Nephron progenitor cell (in vitro differentiated cells): Measurements from ENCODE around the gene DMC1.

Source experiments
- DNase-seq: peaks from one replicate; pipeline ENCODE4 v3.0.0; 2021
- H3K27ac Mint-ChIP-seq: 2 replicates; pipeline ENCODE4 v1.8.0; 2021; ENCODE audit warnings: mild to moderate bottlenecking, moderate library complexity, mixed read lengths
- H3K27me3 Mint-ChIP-seq: 2 replicates; pipeline ENCODE4 v1.8.0; 2021; ENCODE audit warnings: mild to moderate bottlenecking, low read depth, mixed read lengths; ENCODE audit not compliant: poor library complexity
- H3K36me3 Mint-ChIP-seq: 2 replicates; pipeline ENCODE4 v1.8.0; 2021; ENCODE audit warnings: low read depth, mixed read lengths
- H3K4me1 Mint-ChIP-seq: 2 replicates; pipeline ENCODE4 v1.8.0; 2021; ENCODE audit warnings: mixed read lengths
- H3K4me3 Mint-ChIP-seq: 2 replicates; pipeline ENCODE4 v1.8.0; 2021; ENCODE audit warnings: mild to moderate bottlenecking, moderate library complexity, mixed read lengths
- H3K9me3 Mint-ChIP-seq: 2 replicates; pipeline ENCODE4 v1.8.0; 2021; ENCODE audit warnings: mild to moderate bottlenecking, moderate library complexity, mixed read lengths
- TF ChIP-seq, protein P1 (sequence below): fragments of 200-600 bp; sonication (generic); IDR thresholded peaks from 2 replicates; pipeline ENCODE4 v1.5.0; 2021; ENCODE audit warnings: antibody characterized with exemption

Gene DMC1

DNA sequence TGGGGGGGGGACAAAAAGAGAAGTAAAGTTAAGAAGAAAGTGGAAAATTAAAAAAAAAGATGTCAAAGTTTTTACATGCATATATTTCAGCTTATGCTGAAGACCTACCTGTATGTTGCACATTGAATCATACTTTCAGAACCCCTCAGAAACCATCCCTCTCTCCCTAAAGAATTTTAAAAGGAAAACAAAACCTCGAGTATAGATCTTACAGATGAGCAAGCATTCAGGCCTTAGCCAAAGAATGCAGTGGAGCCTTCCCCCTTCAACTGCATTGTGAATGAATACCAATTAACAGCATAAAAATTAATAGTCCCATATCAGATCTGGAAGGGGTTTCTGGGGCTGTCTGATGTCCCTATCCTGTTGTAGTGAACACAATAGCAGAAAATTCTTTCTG is 85.7 kb downstream of the DMC1 start:
- Mint-ChIP-seq H3K36me3 (peaks cover 77% of the 10 kb centered on the region), H3K9me3 (no peaks in the 10 kb centered on the region), H3K27me3 (no peaks in the 10 kb centered on the region), H3K4me3 (no peak overlapping the region), H3K27ac (peak overlapping the region; percentile 88), H3K4me1 (peaks cover 7% of the 10 kb centered on the region)
- TF ChIP-seq, protein P1, sequence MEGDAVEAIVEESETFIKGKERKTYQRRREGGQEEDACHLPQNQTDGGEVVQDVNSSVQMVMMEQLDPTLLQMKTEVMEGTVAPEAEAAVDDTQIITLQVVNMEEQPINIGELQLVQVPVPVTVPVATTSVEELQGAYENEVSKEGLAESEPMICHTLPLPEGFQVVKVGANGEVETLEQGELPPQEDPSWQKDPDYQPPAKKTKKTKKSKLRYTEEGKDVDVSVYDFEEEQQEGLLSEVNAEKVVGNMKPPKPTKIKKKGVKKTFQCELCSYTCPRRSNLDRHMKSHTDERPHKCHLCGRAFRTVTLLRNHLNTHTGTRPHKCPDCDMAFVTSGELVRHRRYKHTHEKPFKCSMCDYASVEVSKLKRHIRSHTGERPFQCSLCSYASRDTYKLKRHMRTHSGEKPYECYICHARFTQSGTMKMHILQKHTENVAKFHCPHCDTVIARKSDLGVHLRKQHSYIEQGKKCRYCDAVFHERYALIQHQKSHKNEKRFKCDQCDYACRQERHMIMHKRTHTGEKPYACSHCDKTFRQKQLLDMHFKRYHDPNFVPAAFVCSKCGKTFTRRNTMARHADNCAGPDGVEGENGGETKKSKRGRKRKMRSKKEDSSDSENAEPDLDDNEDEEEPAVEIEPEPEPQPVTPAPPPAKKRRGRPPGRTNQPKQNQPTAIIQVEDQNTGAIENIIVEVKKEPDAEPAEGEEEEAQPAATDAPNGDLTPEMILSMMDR: no peak
- no peak for DNase-seq

DNA sequence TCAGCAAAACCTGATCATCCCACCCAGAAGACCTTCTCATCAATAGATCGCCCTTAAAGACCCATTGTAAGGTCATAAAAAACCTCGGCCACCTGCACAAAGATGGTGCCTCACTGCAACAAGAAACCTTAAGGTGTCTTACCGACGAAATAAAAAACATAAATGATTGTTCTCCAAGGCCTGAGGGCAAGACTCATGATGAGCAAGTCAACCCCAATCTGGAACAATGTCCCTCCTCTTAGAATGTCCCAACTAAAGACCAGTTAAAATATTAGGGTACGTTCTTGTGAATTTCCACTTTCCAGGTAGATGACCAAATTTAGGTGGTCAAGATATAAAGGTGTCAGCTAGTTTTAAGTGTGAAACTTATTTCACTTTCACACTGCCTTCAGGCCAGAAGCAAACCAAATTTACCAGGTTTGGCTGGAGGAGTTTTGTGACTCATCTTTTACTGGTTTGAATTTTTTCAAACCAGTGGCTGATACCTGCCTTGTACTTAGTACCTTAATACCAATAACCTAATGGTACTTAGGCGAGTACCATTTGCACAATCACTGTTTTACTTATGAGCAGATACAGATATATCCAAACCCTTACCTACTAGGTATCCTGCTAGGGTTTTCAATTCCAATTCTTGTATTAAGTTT is 87.2 kb downstream of the DMC1 start:
- Mint-ChIP-seq H3K36me3 (peaks cover 62% of the 10 kb centered on the region), H3K27ac (peak overlapping the region; percentile 59), H3K4me3 (no peak overlapping the region), H3K27me3 (no peaks in the 10 kb centered on the region), H3K4me1 (peaks cover 5% of the 10 kb centered on the region), H3K9me3 (no peaks in the 10 kb centered on the region)
- TF ChIP-seq, protein P1: no peak
- no peak for DNase-seq

DNA sequence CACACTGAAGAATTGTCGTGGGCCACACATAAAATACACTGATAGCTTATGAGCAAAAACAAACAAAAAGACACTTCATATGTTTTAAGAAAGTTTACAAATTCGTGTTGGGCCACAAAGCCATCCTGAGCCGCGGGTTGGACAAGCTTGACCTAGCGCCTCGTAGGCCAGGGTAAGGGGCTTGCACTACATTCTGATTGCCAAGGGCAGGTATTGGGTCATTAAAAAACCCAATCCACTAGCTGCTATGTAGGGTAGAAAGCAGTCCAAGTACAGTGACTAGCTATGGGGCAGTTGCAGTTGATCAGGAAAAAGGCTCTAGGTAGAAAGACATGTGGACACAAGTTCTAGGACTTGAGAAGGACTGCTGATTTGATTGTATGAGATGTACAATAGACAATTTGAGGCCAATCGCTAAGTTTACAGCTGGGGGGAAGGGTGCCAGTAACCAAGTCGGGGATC is 88.1 kb downstream of the DMC1 start:
- Mint-ChIP-seq H3K27ac (peak overlapping the region; percentile 59), H3K9me3 (no peaks in the 10 kb centered on the region), H3K27me3 (no peaks in the 10 kb centered on the region), H3K4me1 (peaks cover 5% of the 10 kb centered on the region), H3K36me3 (peaks cover 58% of the 10 kb centered on the region), H3K4me3 (no peak overlapping the region)
- TF ChIP-seq, protein P1: no peak
- DNase-seq: no peak

DNA sequence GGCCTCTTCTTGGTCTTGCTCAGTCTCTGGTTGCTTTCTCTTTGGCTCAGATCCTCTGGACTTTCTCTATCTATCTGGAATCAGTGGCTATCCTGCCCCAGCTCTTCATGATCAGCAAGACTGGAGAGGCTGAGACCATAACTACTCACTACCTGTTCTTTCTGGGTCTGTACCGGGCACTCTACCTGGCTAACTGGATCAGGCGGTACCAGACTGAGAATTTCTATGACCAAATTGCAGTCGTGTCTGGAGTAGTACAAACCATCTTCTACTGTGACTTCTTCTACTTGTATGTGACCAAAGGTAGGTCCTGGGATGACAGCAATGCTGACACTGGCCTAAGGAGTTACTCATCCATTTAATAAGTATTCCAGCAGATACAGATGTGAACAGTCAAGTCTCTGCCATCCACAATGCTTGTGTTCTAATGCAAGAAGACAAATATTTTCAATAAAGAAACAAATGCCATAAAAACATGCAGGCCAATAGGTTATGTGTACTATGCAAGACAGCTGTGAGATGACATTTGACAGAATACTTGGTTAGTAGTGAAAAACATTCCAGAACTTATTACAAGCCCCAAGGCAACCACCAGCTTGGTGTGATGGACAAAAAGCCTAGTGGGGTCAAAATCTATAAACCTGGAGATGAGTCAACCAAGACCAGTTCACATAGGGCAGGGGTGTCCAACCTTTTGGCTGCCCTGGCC is 88.7 kb downstream of the DMC1 start:
- H3K27ac Mint-ChIP-seq: peak overlapping the region; percentile 89
- DNase-seq: no peak

DNA sequence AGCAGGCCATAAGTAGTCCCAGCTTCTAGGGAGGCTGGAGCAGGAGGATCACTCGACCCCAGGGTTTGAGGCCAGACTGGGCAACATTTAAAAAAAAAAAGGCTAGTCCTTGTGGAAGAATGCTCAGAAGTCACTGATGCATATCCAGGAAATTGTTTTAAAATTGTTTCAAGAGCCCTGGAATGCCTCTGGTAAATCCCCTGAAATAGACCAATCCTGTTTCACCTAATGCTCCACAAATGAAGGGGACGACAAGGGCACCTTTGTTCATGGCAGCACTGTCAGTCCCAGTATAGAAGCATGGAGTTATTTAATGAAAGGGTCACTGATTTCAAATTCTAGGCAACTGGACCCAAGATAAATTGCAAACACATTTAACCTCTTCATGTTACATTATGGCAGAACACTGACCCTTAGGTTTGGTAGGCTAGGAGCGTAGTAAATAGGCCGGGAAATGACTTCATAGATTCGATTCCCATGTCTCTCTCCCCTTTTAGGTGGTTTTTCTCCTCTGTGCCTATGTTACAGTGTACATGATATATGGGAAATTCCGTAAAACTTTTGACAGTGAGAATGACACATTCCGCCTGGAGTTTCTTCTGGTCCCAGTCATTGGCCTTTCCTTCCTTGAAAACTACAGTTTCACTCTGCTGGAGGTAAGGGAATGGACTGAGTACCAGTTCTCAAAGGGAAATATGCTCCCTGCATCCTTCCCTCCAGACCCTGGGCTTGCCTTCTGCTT is 90.7 kb downstream of the DMC1 start:
- DNase-seq: no peak
- no peaks in the 10 kb centered on the region for H3K27me3 Mint-ChIP-seq
- H3K9me3 Mint-ChIP-seq: no peaks in the 10 kb centered on the region
- peak overlapping the region; percentile 57 for H3K27ac Mint-ChIP-seq
- peaks cover 34% of the 10 kb centered on the region for H3K36me3 Mint-ChIP-seq
- TF ChIP-seq, protein P1: no peak
- no peak overlapping the region for H3K4me3 Mint-ChIP-seq
- peaks cover 3% of the 10 kb centered on the region for H3K4me1 Mint-ChIP-seq

More for the DNA sequence above, 88.7 kb downstream of the DMC1 start:
- peaks cover 4% of the 10 kb centered on the region for H3K4me1 Mint-ChIP-seq
- H3K4me3 Mint-ChIP-seq: no peak overlapping the region
- no peaks in the 10 kb centered on the region for H3K9me3 Mint-ChIP-seq
- TF ChIP-seq, protein P1: no peak
- peaks cover 53% of the 10 kb centered on the region for H3K36me3 Mint-ChIP-seq
- H3K27me3 Mint-ChIP-seq: no peaks in the 10 kb centered on the region
